Activated CD8-positive, alpha-beta memory T cell treated with anti-CD3 and anti-CD28 coated beads, Interleukin-2, amount 50 U/mL, for 1 hour (primary cell): ENCODE results near the gene SKA2.
"Not testable (repeated sequence)": the region's sequence is repeated elsewhere in the genome, so short reads cannot be mapped to it uniquely, and the experiment has no call there.

ENCODE experiments used
- DNase-seq: peaks from one replicate; pipeline ENCODE4 v3.0.0-alpha.2; 2020; ENCODE audit errors: extremely low read depth

SKA2 gene

GRCh38 chr17:59151591-59151990 is 3.4 kb downstream of the SKA2 start:
- DNase-seq, result no peak

- no peak for DNase-seq
Observed at GRCh38 chr17:59151006-59151405, 4.0 kb downstream of the SKA2 start.

DNA sequence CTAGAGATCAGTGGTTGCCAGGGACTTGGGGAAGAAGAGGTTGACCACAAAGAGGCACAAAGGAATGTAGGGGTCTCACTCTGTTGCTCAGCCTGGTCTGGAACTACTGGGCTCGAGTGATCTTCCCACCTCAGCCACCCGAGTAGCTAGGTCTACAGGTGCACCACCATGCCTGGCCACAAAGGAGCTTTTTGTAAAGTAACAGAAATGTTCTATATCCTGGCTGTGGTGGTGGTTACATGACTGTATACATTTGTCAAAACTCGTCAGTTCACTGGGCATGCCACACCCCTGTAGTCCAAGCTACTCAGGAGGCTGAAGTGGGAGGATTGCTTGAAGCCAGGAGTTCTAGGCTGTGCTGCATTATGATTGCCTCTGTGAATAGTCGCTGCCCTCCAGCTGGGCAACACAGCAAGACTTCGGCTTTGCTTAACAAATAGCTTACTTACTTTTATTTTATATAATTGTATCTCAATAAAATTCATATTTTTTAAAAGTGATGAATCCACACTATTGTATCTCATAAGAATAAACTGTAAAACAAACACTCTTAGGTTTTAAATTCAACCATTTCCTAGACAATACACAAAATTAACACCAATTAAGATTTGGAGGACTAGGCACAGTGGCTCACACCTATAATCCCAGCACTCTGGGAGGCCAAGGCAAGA is 5.0 kb downstream of the SKA2 start:
- DNase-seq, result no peak

- DNase-seq, result no peak
Observed at GRCh38 chr17:59149051-59149450, 5.9 kb downstream of the SKA2 start.

DNA sequence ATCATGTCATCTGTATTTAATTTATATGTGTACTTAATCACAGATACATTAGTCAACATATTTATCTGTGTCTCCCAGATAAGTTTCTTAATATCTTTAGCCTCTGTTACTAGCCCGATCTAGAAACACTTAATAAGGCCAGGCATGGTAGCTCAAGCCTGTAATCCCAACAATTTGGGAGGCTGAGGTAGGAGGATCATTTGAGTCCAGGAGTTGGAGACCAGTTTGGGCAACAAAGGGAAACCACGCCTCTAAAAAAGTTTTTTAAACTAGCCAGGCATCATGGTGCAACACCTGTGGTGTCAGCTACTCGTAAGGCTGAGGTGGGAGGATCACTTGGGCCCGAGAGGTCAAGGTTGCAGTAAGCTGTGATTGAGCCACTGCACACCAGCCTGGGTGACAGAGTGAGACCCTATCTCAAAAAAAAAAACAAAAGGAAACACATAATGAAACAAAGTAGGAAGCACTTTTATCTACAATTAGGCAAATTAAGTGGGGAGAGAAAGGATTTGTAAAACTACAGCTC is 9.4 kb downstream of the SKA2 start:
- DNase-seq, result no peak

DNA sequence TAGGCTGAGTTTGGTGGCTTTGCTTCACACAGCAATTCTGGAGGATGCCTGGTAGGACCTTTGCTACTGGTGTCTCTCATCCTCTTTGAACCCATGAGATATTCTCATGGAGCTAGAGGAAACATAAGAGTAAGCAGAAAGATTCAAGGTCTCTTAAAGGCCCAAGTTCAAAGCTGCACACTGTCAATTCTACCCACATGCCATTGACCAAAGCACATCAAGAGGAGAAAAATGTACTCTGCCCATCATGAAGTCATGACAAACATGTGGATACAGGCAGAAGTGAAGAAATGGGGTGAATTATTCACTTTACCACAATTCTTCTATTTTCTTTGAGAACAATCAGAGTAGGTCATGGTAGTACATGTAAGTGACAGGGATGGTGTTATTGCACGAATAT is 13.1 kb downstream of the SKA2 start:
- no peak for DNase-seq

DNA sequence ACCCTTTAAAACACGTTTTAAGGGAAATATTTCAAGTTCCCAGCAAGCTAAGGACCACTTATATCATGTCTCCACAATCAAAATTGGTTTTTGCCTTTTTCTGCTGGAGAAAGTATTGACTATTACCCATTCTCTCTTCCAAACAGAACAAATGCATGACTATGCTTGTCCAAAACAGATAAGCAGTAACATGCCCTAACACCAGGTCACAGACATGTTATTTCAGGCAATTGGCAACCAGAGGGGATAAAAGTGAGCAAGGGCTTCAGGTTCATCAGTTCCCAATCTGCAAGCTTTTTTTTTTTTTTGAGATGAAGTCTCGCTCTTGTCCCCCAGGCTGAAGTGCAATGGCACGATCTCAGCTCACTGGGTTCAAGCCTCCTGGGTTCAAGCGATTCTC is 15.0 kb downstream of the SKA2 start:
- no peak for DNase-seq

GRCh38 chr17:59138339-59138738 is 16.6 kb downstream of the SKA2 start:
- not testable (repeated sequence) for DNase-seq

DNA sequence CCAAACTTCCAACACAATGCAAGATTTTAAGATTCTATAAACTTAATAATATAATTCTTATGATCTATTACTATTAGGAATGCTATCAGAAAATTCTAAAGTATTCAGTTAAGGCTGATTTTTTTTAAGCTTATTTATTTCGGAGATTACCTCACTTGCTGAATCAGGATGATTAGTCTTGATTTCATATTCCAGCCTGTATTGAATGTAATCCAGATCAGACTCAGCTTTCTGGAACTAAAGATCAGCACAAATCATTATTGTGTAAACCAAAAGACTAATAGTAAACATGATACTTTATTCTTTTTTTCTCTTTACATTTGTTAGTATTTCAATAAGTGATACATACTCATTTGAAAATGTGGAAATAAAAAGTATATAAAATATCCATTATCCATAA is 23.9 kb downstream of the SKA2 start:
- DNase-seq, result no peak

- no peak for DNase-seq
Observed at GRCh38 chr17:59129814-59130213, 25.2 kb downstream of the SKA2 start.

- DNase-seq, result no peak
Observed at GRCh38 chr17:59126809-59127417, 28.1 kb downstream of the SKA2 start.

DNA sequence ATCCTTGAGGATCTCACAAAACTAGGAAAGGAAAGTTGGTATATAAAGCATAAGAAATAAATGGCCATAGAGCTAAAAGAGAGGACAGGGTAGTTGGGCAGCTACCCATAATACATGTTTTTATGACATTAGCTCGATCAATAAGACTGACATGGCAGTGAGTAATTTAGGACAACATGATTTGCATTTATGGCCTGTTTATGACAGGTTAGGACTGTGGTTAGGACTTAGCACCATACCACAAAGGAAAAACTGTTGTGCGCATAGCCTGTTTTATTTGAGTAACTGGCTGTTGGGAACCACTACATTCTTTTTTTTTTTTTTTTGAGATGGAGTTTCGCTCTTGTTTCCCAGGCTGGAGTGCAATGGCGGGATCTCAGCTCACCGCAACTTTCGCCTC is 30.3 kb downstream of the SKA2 start:
- no peak for DNase-seq

- DNase-seq, result no peak
Observed at GRCh38 chr17:59121901-59122480, 33.0 kb downstream of the SKA2 start.

- DNase-seq, result no peak
Observed at GRCh38 chr17:59115474-59115873, 39.5 kb downstream of the SKA2 start.

DNA sequence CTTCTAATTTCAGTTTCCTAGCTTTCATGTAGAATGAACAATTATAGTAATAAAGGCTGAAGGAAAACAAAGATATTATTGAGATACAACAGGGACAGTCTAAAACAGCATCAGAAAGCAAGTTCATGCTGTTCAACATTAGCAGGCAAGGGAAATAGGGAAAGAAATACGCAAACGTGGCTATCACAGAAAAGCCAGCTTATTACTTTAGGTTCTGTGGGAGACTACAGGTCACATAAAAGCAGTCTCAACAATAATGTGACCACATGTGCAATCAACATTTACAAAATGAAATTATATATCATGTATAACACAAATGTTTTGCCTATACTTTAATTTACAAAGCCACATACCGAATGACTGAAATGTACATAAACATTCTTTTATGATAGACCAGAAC is 43.4 kb downstream of the SKA2 start:
- no peak for DNase-seq

DNA sequence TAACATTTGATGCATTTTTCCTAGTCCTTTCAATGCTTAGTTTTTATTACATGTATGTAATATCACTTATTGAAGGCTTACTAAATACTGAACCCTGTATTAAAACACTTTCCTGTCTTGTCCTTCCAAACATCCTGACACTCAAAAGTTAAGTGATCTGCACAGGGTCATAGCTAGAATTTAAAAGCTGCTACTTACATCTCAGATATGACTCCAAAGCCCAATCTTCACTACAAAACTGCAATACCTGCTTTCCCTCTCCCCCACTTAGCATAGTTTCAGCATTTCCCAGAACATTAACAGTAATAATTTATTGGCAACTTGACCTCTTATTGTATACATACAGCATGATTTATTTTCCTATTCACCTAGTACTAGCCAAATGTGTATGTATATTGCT is 44.0 kb downstream of the SKA2 start:
- DNase-seq, result no peak

DNA sequence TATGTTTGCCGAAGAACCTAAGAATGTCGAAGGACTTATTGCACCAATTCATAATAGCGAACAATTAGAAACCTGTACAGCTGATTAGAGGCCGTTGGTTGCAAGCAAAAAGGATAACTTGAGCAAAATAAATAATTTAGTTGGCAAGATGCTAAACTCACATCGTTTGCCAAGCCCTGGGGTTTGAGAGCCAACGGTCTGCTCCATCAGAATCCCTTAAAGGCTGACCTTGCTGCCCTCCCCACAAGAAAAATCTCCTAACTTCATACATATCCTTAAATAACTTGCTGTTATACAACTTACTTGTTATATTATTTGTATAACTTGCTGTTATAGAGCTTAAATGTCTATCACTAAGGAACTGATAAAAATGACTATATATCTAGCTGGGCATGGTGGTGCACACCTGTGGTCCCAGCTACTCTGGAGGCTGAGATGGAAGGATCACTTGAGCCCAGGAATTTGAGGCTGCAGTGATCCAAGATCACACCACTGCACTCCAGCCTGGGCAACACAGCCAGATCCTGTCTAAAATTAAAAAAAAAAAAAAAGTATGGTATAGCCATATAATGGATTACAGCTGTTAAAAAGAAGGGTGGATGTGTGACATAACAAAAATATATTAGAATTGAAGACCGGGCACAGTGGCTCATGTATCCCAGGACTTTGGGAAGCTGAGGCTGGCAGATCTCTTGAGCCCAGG is 46.4 kb downstream of the SKA2 start:
- no peak for DNase-seq

- DNase-seq, result no peak
Observed at GRCh38 chr17:59107306-59107670, 47.7 kb downstream of the SKA2 start.

DNA sequence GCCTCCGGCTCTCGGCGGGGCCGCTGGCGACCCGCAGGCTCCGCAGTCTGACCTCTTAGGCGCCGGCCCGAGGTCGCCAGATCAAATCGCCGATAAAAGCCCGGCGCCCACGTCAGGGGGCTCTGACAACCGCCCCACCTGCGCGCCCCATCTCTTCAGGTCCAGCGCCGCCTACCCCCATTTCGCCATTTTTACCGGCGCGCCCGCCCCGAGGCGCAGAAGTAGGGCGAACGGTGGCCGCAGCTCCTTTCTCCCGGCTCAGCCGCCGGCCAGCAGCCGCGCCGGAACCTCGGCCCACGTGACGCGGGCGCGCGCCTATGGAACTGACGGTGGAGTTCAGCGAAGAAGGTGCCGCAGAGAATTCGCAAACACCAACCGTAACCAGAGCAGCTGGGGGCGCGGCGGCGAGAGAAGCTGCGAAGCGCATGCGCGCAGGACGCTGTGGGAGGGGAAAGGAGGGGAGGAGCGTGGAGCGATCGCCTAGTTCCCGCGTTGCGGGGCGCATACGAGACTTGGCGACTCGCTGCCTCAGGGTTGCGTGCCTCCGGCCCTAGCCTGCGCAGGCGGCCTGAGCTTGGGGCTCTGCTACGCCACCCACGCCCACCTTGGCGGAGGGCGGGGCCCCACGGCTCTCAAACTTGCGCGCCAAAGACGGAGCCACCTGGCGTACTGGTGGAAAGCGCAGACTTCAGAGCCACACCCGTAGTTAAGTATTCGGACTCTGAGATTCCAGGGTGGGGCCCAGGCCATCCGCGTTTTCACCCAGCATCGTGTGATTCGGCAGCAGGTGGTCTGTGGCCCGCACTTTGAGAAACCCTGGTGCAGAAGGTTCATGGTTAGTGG is 48.3 kb downstream of the SKA2 start, which contains the start of gene TRIM37:
TRIM37 (minus strand) TSS at position 418 of the 843 bp plus-strand sequence. CDS start 419 bp downstream, outside the sequence.
- peak; percentile 90 for DNase-seq

DNA sequence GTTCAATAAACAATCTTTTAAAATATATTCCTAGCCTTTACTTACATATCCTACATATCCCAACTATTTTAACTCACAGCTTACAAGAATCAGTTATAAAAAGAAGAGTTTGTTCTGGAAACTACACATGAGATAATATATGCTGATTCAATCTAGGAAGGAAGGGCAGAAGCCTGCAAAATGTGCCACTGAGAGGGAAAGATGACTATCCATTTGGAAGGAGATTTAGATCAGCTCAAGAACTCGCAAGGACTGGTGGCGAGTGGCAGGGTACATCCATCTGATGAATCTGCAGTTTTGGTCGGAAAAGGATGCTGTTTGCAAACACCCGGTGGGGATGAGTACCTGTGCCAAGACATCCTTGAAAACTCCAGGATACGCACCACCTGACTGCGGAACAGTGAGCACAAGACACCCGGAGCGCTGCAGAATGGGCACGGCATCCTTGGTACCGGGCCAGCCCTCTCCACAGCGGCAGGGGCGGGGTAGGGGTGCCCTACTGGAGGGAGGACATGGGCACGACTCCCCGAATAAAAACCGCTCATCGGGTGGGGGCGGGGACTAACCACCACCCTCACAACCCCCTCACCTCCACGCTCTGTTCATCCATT is 49.0 kb downstream of the SKA2 start:
- peak; percentile 28 for DNase-seq

DNA sequence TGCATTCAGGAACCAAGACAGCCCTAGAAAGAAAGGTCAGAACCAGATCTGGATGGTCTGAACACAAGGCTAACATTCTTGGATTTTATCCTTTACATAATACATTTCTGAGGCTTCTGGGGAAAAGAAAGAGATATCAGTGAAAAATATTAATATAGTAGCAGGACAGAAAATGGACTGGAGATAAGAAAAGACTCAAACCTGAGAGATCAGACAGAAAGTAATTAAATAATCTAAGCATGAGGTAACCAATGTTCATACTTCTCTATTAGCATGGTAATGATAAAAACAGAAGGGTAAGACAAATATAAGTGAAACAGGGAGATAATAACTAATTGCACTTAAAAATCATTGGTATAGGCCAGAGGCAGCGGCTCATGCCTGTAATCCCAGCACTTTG is 53.8 kb downstream of the SKA2 start:
- no peak for DNase-seq
